K562 (cell line): ENCODE results near the gene FAM117B. TPM values are rescaled to one million over a fixed set of nuclear protein-coding genes. Genes with fewer than 3 reads are reported as not detected.

ENCODE experiments used
- ATAC-seq: fragments of 200-7000 bp; cut with Tn5 transposase; 3 replicates; pipeline ENCODE4 v1.9.1; 2020; ENCODE audit warnings: moderate library complexity
- BruUV-seq: library from RNA; stranded (reverse); fragments of 400-500 nt; replicated peaks from 2 replicates; lab custom pipeline; 2021; lab: Mats Ljungman, UMichigan
- CTCF ChIA-PET: fragments of 300-600 bp; formaldehyde crosslinking; extraction: SDS; loops from one replicate; lab custom pipeline; 2021; ENCODE audit warnings: low intra/inter-chr PET ratio; lab: Yijun Ruan, JAX
- POLR2A ChIA-PET: fragments of 300-600, 350-650 bp; sonication (Branson Sonifier 250); formaldehyde crosslinking; extraction: SDS; loops from one replicate; lab custom pipeline; 2021; ENCODE audit warnings: antibody characterized with exemption, inconsistent platforms; lab: Yijun Ruan, JAX
- DNase-seq, 4 experiments: peaks; one replicate each; pipeline versions ENCODE4 v3.0.0 to v3.0.0-alpha.2; 2011 to 2018; ENCODE audit warnings: low spot score in 3 of 4, mixed read lengths in 3 of 4; ENCODE audit errors: extremely low read depth in 1 of 4
- FAIRE-seq: peaks from 2 replicates; lab custom pipeline; 2011; peaks lifted over from hg19 to GRCh38; lab: Jason Lieb, UNC
- H2AFZ ChIP-seq: 2 replicates; pipeline ENCODE4 v1.6.0; 2011; ENCODE audit warnings: low read depth, low read length, control low read depth, inconsistent platforms
- H3K27ac ChIP-seq: fragments of 200-600 bp; 3 replicates; pipeline ENCODE4 v1.8.0; 2011; ENCODE audit warnings: low read depth, mild to moderate bottlenecking, control low read depth, inconsistent platforms, low read length, moderate library complexity, mixed read lengths; ENCODE audit errors: extremely low read depth
- H3K27me3 ChIP-seq, 2 experiments: fragments of 300-600 bp in 1 of 2; 2 replicates in 1 of 2; 3 replicates in 1 of 2; pipeline versions ENCODE4 v1.6.0 to v1.8.0; 2011; ENCODE audit warnings: inconsistent platforms in 2 of 2, low read length in 2 of 2, mild to moderate bottlenecking in 1 of 2, mixed read lengths in 1 of 2, moderate library complexity in 1 of 2; ENCODE audit not compliant: control insufficient read depth in 2 of 2, insufficient read depth in 2 of 2
- H3K36me3 ChIP-seq: fragments of 300-600 bp; 3 replicates; pipeline ENCODE4 v1.8.0; 2011; ENCODE audit warnings: mild to moderate bottlenecking, low read length, inconsistent platforms; ENCODE audit not compliant: control insufficient read depth, insufficient read depth
- H3K4me1 ChIP-seq, 2 experiments: fragments of 200-600 bp in 1 of 2; replicated peaks in 1 of 2; 2 replicates in 1 of 2; 3 replicates in 1 of 2; pipeline versions ENCODE4 v1.5.1 to v1.8.0; 2011; ENCODE audit warnings: inconsistent platforms in 2 of 2, low read length in 2 of 2, mild to moderate bottlenecking in 1 of 2, mixed read lengths in 1 of 2, moderate library complexity in 1 of 2; ENCODE audit not compliant: control insufficient read depth in 2 of 2, insufficient read depth in 2 of 2
- H3K4me2 ChIP-seq: 2 replicates; pipeline ENCODE4 v1.6.1; 2011; ENCODE audit warnings: low read length, control low read depth, inconsistent platforms, mixed read lengths; ENCODE audit not compliant: insufficient read depth
- H3K4me3 ChIP-seq: fragments of 200-600 bp; sonication (generic), shearing (Covaris generic); 2 replicates; pipeline ENCODE4 v1.5.1; 2016; ENCODE audit warnings: control low read depth, inconsistent platforms
- H3K79me2 ChIP-seq: fragments of 200-600 bp; 3 replicates; pipeline ENCODE4 v1.8.0; 2011; ENCODE audit warnings: low read length, inconsistent platforms; ENCODE audit not compliant: control insufficient read depth, insufficient read depth
- H3K9ac ChIP-seq, 2 experiments: 2 replicates each; pipeline versions ENCODE4 v1.6.0 to v1.6.1; 2011; ENCODE audit warnings: low read depth in 2 of 2, low read length in 2 of 2, control low read depth in 1 of 2, inconsistent platforms in 1 of 2, mild to moderate bottlenecking in 1 of 2, mixed read lengths in 1 of 2; ENCODE audit not compliant: insufficient read depth in 1 of 2
- H3K9me1 ChIP-seq: one replicate; pipeline ENCODE4 v1.6.0; 2011; ENCODE audit warnings: inconsistent platforms, mild to moderate bottlenecking, low read length, moderate library complexity; ENCODE audit not compliant: control insufficient read depth, insufficient read depth
- H3K9me3 ChIP-seq: replicated peaks from 2 replicates; pipeline ENCODE4 v1.5.1; 2011; ENCODE audit warnings: low read depth, low read length, inconsistent platforms; ENCODE audit not compliant: control insufficient read depth, insufficient read depth
- H4K20me1 ChIP-seq: replicated peaks from 2 replicates; pipeline ENCODE4 v1.6.1; 2011; ENCODE audit warnings: low read length, inconsistent platforms, mixed read lengths; ENCODE audit not compliant: control insufficient read depth, insufficient read depth
- CHD7 ChIP-seq: fragments of 200-600 bp; sonication (generic); IDR thresholded peaks from one replicate; pipeline ENCODE4 v1.6.1; 2012; ENCODE audit warnings: mild to moderate bottlenecking, low read depth, low read length, inconsistent platforms
- SIN3B ChIP-seq: fragments of 450-650 bp; IDR thresholded peaks from 2 replicates; pipeline ENCODE4 v1.6.1; 2017; ENCODE audit warnings: low read depth, mild to moderate bottlenecking, moderate library complexity
- TEAD4 ChIP-seq, 2 experiments: sonication (generic) in 1 of 2; formaldehyde crosslinking in 1 of 2; IDR thresholded peaks; 2 replicates each; pipeline versions ENCODE4 v1.6.1 to v1.8.0; 2012 to 2022; ENCODE audit warnings: borderline replicate concordance in 1 of 2, inconsistent platforms in 1 of 2, low read length in 1 of 2, mild to moderate bottlenecking in 1 of 2, missing genetic modification reagents in 1 of 2
- XRCC5 ChIP-seq: fragments of 200-400 bp; formaldehyde crosslinking; IDR thresholded peaks from 2 replicates; pipeline ENCODE4 v1.6.1; 2017; ENCODE audit warnings: low read depth, mild to moderate bottlenecking, low read length
- ZBTB9 ChIP-seq: fragments of 450-650 bp; formaldehyde crosslinking; IDR thresholded peaks from 2 replicates; pipeline ENCODE4 v1.4.0; 2020; ENCODE audit warnings: mild to moderate bottlenecking, moderate library complexity
- ZFP30 ChIP-seq: fragments of 250-450 bp; sonication (Bioruptor Pico); IDR thresholded peaks from 2 replicates; pipeline ENCODE4 v1.8.0; 2022; ENCODE audit warnings: moderate library complexity, mild to moderate bottlenecking, inconsistent platforms, borderline replicate concordance
- ZNF696 ChIP-seq: fragments of 250-450 bp; sonication (Bioruptor Pico); conservative IDR thresholded peaks from 2 replicates; pipeline ENCODE4 v1.4.0; 2020; ENCODE audit warnings: mild to moderate bottlenecking, moderate library complexity
- WGBS: fragments of 100-300 bp; shearing (Covaris generic); methylation state at CpG from one replicate; pipeline ENCODE4 v1.1.6; 2016; ENCODE audit warnings: low coverage, mixed read lengths; ENCODE audit not compliant: insufficient coverage; ENCODE audit errors: missing lambda C conversion rate; 5-methylcytosine and 5-hydroxymethylcytosine counted together
- in situ Hi-C: fragments of 300-500 bp; cut with MboI; formaldehyde crosslinking; loops from 4 replicates; pipeline ENCODE4 v1.15.0; 2018; ENCODE audit warnings: inconsistent platforms, mixed read lengths
- intact Hi-C: fragments of 100-400 bp; cut with micrococcal nuclease; formaldehyde crosslinking; loops from 2 replicates; pipeline ENCODE4 v1.14.2; 2022
- polyA plus RNA-seq, 8 experiments: library from polyadenylated mRNA; depleted of rRNA in 4 of 8; stranded (reverse) in 5 of 8; unstranded in 3 of 8; fragments of >200 nt; fragmentation: Nextera tagmentation in 2 of 8; fragmentation: Illumina TruSeq in 1 of 8; extraction: Ambion mirVana in 2 of 8; extraction: Trizol in 1 of 8; gene quantifications; 2 replicates each; pipeline versions ENCODE4 v1.2.1 to v1.2.3, GENCODE V29; 2011 to 2014; ENCODE audit warnings: inconsistent platforms in 1 of 8, missing spikeins in 1 of 8
- total RNA-seq, 7 experiments: library from RNA; depleted of rRNA in 6 of 7; stranded (reverse); fragments of >200 nt in 6 of 7; fragmentation: Illumina TruSeq in 2 of 7; extraction: Trizol in 2 of 7; gene quantifications; 2 replicates each; pipeline versions ENCODE4 v1.2.1 to v1.2.3, GENCODE V29; 2011 to 2021; ENCODE audit warnings: low replicate concordance in 1 of 7

The FAM117B gene
- total and polyA plus RNA-seq, 9 of the 15 experiments (the other 6 are each of a cell fraction or from before 2014, with no cell fraction given) = 1.6 to 5.2 (median 2.6) TPM

- TF ChIP-seq XRCC5 = no peak
Observed at GRCh38 chr2:202786842-202787241, 152.1 kb downstream of the FAM117B start (continued).

- no peak for TF ChIP-seq SIN3B
- TF ChIP-seq TEAD4 (IDR thresholded peaks at IDR 0.05; ENCODE audit: low read length) = no peak
- no peak for TF ChIP-seq TEAD4 (CRISPR knock-in tag; IDR thresholded peaks at IDR 0.05; ENCODE audit: borderline replicate concordance)
- TF ChIP-seq ZFP30 (CRISPR knock-in tag) = no peak
- no peak for TF ChIP-seq ZBTB9 (CRISPR knock-in tag)
- TF ChIP-seq CHD7 = no peak
- TF ChIP-seq ZNF696 (CRISPR knock-in tag) = no peak
- Histone ChIP-seq H3K9me1 (no peaks in the 10 kb centered on the region), H4K20me1 (no peaks in the 10 kb centered on the region), H3K4me1 (no peaks in the 10 kb centered on the region), H3K4me3 (no peak overlapping the region), H3K27ac (no peak overlapping the region), H3K9ac (no peak overlapping the region), H3K4me2 (no peak overlapping the region), H3K9me3 (no peaks in the 10 kb centered on the region), H3K79me2 (no peaks in the 10 kb centered on the region), H2AFZ (no peak overlapping the region), H3K36me3 (no peaks in the 10 kb centered on the region), H3K27me3 (no peaks in the 10 kb centered on the region)
- ATAC-seq (no peak), FAIRE-seq (no peak), DNase-seq (no peak)
- 33% methylated on average over 2 of the region's 2 CpGs for WGBS
- POLR2A ChIA-PET = no interaction called here
- BruUV-seq = no TSS peak
- in situ Hi-C loops = no loop called here
- CTCF ChIA-PET = no interaction called here
- intact Hi-C loops = no loop called here
Observed at GRCh38 chr2:202790676-202791075, 155.9 kb downstream of the FAM117B start.
